Ascending aorta (tissue), 2 donors: ENCODE results near the gene ZNF571. TPM values are rescaled to one million over a fixed set of nuclear protein-coding genes. Genes with fewer than 3 reads are reported as not detected.

Source experiments
- DNase-seq, 2 donors: peaks; one replicate each; pipeline ENCODE4 v3.0.0-alpha.2; 2019; ENCODE audit warnings: low spot score in 2 of 2
- H3K27ac ChIP-seq, 2 donors: fragments of 200-600 bp; sonication (generic); one replicate each; pipeline ENCODE4 v1.5.1; 2016 to 2017; ENCODE audit warnings: mild to moderate bottlenecking in 1 of 2
- H3K27me3 ChIP-seq: fragments of 200-600 bp; sonication (generic); one replicate; pipeline ENCODE4 v1.5.1; 2017
- H3K36me3 ChIP-seq, 2 donors: fragments of 200-600 bp; sonication (generic); one replicate each; pipeline ENCODE4 v1.5.1; 2016
- H3K4me1 ChIP-seq, 2 donors: fragments of 200-600 bp; sonication (generic); one replicate each; pipeline ENCODE4 v1.5.1; 2016 to 2017; ENCODE audit warnings: mild to moderate bottlenecking in 1 of 2
- H3K4me3 ChIP-seq, 2 donors: fragments of 200-600 bp; sonication (generic); one replicate each; pipeline ENCODE4 v1.5.1; 2016 to 2017; ENCODE audit warnings: mild to moderate bottlenecking in 1 of 2
- H3K9me3 ChIP-seq, 2 donors: fragments of 200-600 bp; sonication (generic); one replicate each; pipeline ENCODE4 v1.5.1; 2016
- intact Hi-C: fragments of 100-400 bp; cut with DNase I; formaldehyde crosslinking; loops from one replicate; pipeline ENCODE4 v1.15.1; 2023
- total RNA-seq: library from RNA; depleted of rRNA; stranded (reverse); fragments of >200 nt; gene quantifications from one replicate; pipeline ENCODE4 v1.1.0, GENCODE V29; 2016
- TF ChIP-seq, protein P1 (sequence below), 3 experiments: fragments of 200-600 bp in 2 of 3; fragments of 450-650 bp in 1 of 3; sonication (generic) in 2 of 3; IDR thresholded peaks; one replicate each; pipeline ENCODE4 v1.5.1; 2016 to 2019; ENCODE audit warnings: antibody characterized with exemption in 3 of 3, mild to moderate bottlenecking in 1 of 3, moderate library complexity in 1 of 3

The ZNF571 gene
- total RNA-seq, 1 donor from 2014 or later, result 0.11 TPM

GRCh38 chr19:37537391-37537947 is 57.1 kb downstream of the ZNF571 start:
- intact Hi-C loops, result no loop called here

GRCh38 chr19:37519890-37520289 is 74.7 kb downstream of the ZNF571 start:
- H3K27me3 ChIP-seq, result no peaks in the 10 kb centered on the region
- intact Hi-C loops, result no loop called here

More at GRCh38 chr19:37537391-37537947, 57.1 kb downstream of the ZNF571 start:
- Histone ChIP-seq H3K9me3 (peaks cover 0 to 94% of the 10 kb centered on the region in 2 donors), H3K4me1 (no peaks in the 10 kb centered on the region), H3K27me3 (no peaks in the 10 kb centered on the region), H3K36me3 (peaks cover 53% of the 10 kb centered on the region in 2 donors), H3K27ac (no peak overlapping the region), H3K4me3 (no peak overlapping the region)
- no peak for DNase-seq
- TF ChIP-seq, protein P1, sequence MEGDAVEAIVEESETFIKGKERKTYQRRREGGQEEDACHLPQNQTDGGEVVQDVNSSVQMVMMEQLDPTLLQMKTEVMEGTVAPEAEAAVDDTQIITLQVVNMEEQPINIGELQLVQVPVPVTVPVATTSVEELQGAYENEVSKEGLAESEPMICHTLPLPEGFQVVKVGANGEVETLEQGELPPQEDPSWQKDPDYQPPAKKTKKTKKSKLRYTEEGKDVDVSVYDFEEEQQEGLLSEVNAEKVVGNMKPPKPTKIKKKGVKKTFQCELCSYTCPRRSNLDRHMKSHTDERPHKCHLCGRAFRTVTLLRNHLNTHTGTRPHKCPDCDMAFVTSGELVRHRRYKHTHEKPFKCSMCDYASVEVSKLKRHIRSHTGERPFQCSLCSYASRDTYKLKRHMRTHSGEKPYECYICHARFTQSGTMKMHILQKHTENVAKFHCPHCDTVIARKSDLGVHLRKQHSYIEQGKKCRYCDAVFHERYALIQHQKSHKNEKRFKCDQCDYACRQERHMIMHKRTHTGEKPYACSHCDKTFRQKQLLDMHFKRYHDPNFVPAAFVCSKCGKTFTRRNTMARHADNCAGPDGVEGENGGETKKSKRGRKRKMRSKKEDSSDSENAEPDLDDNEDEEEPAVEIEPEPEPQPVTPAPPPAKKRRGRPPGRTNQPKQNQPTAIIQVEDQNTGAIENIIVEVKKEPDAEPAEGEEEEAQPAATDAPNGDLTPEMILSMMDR (IDR thresholded peaks at IDR 0.05), result no peak

More at GRCh38 chr19:37519890-37520289, 74.7 kb downstream of the ZNF571 start:
- Histone ChIP-seq H3K36me3 (peaks cover 57 to 92% of the 10 kb centered on the region in 2 donors), H3K4me1 (no peaks in the 10 kb centered on the region), H3K9me3 (peaks cover 4 to 88% of the 10 kb centered on the region in 2 donors), H3K27ac (no peak overlapping the region), H3K4me3 (no peak overlapping the region)
- TF ChIP-seq, protein P1 (IDR thresholded peaks at IDR 0.05), result no peak
- DNase-seq, result no peak

Other genes with a start within 250 kb of the ZNF571 start
- 0.32 TPM for gene ZNF527, start 223.7 kb downstream of the ZNF571 start, total RNA-seq
- 0.11 TPM for gene ZNF569, start 127.3 kb downstream of the ZNF571 start, total RNA-seq
- gene ZNF570, start 125.4 kb downstream of the ZNF571 start, total RNA-seq, result 2.3 TPM
- gene ZNF793, start 87.9 kb downstream of the ZNF571 start, total RNA-seq, result 3.6 TPM
- not detected for gene ZNF540, start 84 bp upstream of the ZNF571 start, total RNA-seq
- gene ZFP30, start 60.7 kb upstream of the ZNF571 start, total RNA-seq, result 1.7 TPM
- 1.8 TPM for gene ZNF607, start 125.0 kb upstream of the ZNF571 start, total RNA-seq
- 2.2 TPM for gene ZNF573, start 184.8 kb upstream of the ZNF571 start, total RNA-seq